NCI-H2029 (cell line): Measurements from ENCODE around the gene KRTAP5-10.
"Not testable (repeated sequence)": the region's sequence is repeated elsewhere in the genome, so short reads cannot be mapped to it uniquely, and the experiment has no call there.

Experiments used
- DNase-seq: peaks from one replicate; lab custom pipeline; 2025; lab: John Stamatoyannopoulos, UW

KRTAP5-10 gene

GRCh38 chr11:71565263-71565662 lies at the start of gene KRTAP5-10:
Gene KRTAP5-10, plus strand, starts transcription at chr11:71565563. Its CDS starts 25 bp downstream, at chr11:71565588.
- no peak for DNase-seq

- no peak for DNase-seq
These were observed 46.6 kb upstream of the KRTAP5-10 start for GRCh38 chr11:71518506-71519471.

- DNase-seq, result no peak
These were observed 45.8 kb upstream of the KRTAP5-10 start for GRCh38 chr11:71519546-71519945.

- DNase-seq, result no peak
These were observed 40.0 kb upstream of the KRTAP5-10 start for GRCh38 chr11:71525188-71525937.

GRCh38 chr11:71525938-71526495 lies 39.3 kb upstream of the KRTAP5-10 start:
- DNase-seq, result no peak

GRCh38 chr11:71526796-71527575 lies 38.4 kb upstream of the KRTAP5-10 start, which contains the start of gene KRTAP5-7:
Gene KRTAP5-7, plus strand, starts transcription at chr11:71527267. Its CDS starts 34 bp downstream, at chr11:71527301.
- DNase-seq, result peak; percentile 13

- DNase-seq, result no peak
These were observed 37.7 kb upstream of the KRTAP5-10 start for GRCh38 chr11:71527576-71528210.

- no peak for DNase-seq
These were observed 34.8 kb upstream of the KRTAP5-10 start for GRCh38 chr11:71530602-71531001.

GRCh38 chr11:71532036-71532610 lies 33.2 kb upstream of the KRTAP5-10 start:
- DNase-seq, result no peak

GRCh38 chr11:71534711-71535608 lies 30.4 kb upstream of the KRTAP5-10 start:
- not testable (repeated sequence) for DNase-seq

- no peak for DNase-seq
These were observed 29.5 kb upstream of the KRTAP5-10 start for GRCh38 chr11:71535825-71536224.

GRCh38 chr11:71537537-71537936 lies 27.8 kb upstream of the KRTAP5-10 start:
- DNase-seq, result no peak

GRCh38 chr11:71537977-71538665 lies 27.2 kb upstream of the KRTAP5-10 start, which contains the start of gene KRTAP5-8:
Gene KRTAP5-8, plus strand, starts transcription at chr11:71538025. Its CDS starts 31 bp downstream, at chr11:71538056.
- not testable (repeated sequence) for DNase-seq

- DNase-seq, result no peak
These were observed 26.7 kb upstream of the KRTAP5-10 start for GRCh38 chr11:71538666-71538990.

GRCh38 chr11:71539017-71539416 lies 26.3 kb upstream of the KRTAP5-10 start:
- no peak for DNase-seq

- not testable (repeated sequence) for DNase-seq
These were observed 25.4 kb upstream of the KRTAP5-10 start for GRCh38 chr11:71539971-71540370.

GRCh38 chr11:71540521-71541304 lies 24.6 kb upstream of the KRTAP5-10 start:
- not testable (repeated sequence) for DNase-seq

- no peak for DNase-seq
These were observed 23.0 kb upstream of the KRTAP5-10 start for GRCh38 chr11:71542382-71542781.
